Peyer's patch (tissue), 4 donors: ENCODE measurements around the gene PHC3.

Experiments used
- POLR2A ChIP-seq, 2 donors: fragments of 450-650 bp; IDR thresholded peaks; one replicate each; pipeline ENCODE4 v1.5.1; 2017; ENCODE audit warnings: antibody characterized with exemption in 2 of 2, mild to moderate bottlenecking in 2 of 2, moderate library complexity in 2 of 2
- TF ChIP-seq, protein P1 (sequence below), 6 experiments: fragments of 450-650 bp in 4 of 6; fragments of 200-600 bp in 2 of 6; sonication (generic) in 1 of 6; IDR thresholded peaks; one replicate each; pipeline ENCODE4 v1.5.1; 2017 to 2019; ENCODE audit warnings: antibody characterized with exemption in 6 of 6, mild to moderate bottlenecking in 3 of 6, moderate library complexity in 1 of 6

DNA sequence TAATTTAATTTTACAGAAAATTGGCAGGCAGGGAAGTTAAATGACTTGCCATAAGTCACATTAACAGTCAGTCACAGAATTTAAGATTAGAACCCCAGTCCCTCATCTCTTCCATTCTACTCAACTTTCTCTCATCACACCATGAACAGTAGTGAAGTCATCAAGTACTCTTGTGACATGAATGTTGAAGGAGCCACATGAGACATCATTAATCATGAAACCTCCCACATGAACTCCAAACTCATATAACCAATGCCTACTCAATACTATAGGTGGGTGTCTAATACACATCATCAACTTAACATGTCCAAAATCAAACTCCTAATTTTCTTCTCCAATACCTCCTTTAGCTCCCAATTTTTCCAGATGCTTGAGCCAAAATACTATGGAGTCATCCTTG lies 19.5 kb downstream of the PHC3 start:
- TF ChIP-seq, protein P1, sequence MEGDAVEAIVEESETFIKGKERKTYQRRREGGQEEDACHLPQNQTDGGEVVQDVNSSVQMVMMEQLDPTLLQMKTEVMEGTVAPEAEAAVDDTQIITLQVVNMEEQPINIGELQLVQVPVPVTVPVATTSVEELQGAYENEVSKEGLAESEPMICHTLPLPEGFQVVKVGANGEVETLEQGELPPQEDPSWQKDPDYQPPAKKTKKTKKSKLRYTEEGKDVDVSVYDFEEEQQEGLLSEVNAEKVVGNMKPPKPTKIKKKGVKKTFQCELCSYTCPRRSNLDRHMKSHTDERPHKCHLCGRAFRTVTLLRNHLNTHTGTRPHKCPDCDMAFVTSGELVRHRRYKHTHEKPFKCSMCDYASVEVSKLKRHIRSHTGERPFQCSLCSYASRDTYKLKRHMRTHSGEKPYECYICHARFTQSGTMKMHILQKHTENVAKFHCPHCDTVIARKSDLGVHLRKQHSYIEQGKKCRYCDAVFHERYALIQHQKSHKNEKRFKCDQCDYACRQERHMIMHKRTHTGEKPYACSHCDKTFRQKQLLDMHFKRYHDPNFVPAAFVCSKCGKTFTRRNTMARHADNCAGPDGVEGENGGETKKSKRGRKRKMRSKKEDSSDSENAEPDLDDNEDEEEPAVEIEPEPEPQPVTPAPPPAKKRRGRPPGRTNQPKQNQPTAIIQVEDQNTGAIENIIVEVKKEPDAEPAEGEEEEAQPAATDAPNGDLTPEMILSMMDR (IDR thresholded peaks at IDR 0.05) = no peak
- TF ChIP-seq POLR2A (IDR thresholded peaks at IDR 0.05) = no peak
